NCI-H748 treated with DMSO at 0.1 percent for 48 hours (cell line): Measurements from ENCODE around the gene ATRN.

Experiments used
- DNase-seq: peaks from one replicate; lab custom pipeline; 2025; lab: John Stamatoyannopoulos, UW

The ATRN gene

GRCh38 chr20:3696745-3697587 lies 226.1 kb downstream of the ATRN start:
- no peak for DNase-seq

GRCh38 chr20:3697588-3698305 lies 226.9 kb downstream of the ATRN start:
- no peak for DNase-seq

DNA sequence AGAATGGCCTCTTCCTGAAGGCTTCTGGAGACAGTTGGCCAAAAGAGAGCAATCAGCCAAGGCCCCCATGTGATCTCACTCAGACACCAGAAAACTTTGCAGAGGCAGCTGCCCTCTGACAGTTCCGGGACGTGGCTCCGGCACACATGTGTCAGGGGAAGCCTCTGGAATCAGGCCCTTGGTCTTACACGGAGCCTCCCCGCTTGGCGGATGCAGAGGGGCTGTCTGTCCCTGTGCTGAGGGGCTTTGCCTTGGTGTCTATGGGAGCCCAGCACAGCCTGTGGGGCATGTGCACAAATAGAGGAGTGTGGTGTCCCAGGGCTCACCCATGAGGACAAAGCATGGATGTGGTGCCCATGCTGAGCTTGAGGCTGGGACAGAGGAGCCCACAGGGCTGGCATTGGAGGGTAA lies 227.8 kb downstream of the ATRN start:
- no peak for DNase-seq

DNA sequence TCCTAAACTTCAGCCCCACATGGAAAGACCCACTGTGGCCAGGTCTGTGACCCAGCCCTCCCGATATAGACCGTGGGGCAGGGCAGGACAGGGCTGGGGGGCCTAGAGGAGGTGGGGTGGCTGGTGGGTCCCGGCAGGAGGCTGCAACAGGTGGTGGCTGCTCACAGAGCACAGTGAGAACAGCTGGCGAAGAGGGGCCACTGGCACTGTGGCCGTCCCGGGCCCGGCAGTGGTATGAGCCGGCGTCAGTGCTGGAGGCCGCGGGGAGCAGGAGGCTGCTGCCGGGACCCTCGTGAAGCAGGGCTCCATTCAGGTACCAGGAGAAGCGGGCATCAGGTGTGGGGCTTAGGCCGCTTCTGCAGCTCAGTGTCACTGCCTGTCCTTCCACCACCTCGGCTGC lies 228.2 kb downstream of the ATRN start:
- no peak for DNase-seq
